SU-DHL-6 (cell line): ENCODE measurements around the gene TPGS1.

Source experiments
- EZH2phosphoT487 ChIP-seq: fragments of 200-600 bp; sonication (generic), shearing (Covaris generic); conservative IDR thresholded peaks from 2 replicates; pipeline ENCODE4 v1.6.1; 2018; ENCODE audit warnings: mild to moderate bottlenecking, antibody characterized with exemption, low read length, moderate library complexity, mixed read lengths
- TF ChIP-seq, protein P1 (sequence below): fragments of 200-600 bp; sonication (generic); IDR thresholded peaks from one replicate; pipeline ENCODE4 v1.5.1; 2017; ENCODE audit warnings: antibody characterized with exemption, mild to moderate bottlenecking, low read length, moderate library complexity; ENCODE audit not compliant: insufficient read depth, poor library complexity, severe bottlenecking

DNA sequence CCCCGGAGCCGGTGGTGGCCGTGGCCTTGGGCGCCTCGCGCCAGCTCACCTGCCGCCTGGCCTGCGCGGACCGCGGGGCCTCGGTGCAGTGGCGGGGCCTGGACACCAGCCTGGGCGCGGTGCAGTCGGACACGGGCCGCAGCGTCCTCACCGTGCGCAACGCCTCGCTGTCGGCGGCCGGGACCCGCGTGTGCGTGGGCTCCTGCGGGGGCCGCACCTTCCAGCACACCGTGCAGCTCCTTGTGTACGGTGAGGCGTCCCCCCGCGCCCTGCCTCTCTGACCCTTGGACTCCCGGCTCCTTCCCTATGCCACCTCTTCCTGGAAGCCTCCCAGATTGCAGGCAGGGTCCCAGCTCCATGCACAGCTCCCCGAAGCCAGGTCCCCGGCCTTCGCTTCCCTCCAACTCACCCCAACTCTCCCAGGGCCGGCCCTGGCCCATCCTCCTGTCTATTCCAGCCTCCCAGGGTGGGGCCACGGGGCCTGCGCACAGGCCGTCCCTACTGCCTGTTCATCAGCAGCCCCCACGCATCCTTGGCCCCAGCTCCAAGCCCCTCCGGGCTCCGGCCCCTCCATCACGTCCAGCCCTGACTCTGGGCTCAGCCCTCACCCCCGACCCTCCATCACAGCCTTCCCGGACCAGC lies 9.3 kb upstream of the TPGS1 start:
- TF ChIP-seq, protein P1, sequence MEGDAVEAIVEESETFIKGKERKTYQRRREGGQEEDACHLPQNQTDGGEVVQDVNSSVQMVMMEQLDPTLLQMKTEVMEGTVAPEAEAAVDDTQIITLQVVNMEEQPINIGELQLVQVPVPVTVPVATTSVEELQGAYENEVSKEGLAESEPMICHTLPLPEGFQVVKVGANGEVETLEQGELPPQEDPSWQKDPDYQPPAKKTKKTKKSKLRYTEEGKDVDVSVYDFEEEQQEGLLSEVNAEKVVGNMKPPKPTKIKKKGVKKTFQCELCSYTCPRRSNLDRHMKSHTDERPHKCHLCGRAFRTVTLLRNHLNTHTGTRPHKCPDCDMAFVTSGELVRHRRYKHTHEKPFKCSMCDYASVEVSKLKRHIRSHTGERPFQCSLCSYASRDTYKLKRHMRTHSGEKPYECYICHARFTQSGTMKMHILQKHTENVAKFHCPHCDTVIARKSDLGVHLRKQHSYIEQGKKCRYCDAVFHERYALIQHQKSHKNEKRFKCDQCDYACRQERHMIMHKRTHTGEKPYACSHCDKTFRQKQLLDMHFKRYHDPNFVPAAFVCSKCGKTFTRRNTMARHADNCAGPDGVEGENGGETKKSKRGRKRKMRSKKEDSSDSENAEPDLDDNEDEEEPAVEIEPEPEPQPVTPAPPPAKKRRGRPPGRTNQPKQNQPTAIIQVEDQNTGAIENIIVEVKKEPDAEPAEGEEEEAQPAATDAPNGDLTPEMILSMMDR = no peak
- TF ChIP-seq EZH2phosphoT487 = no peak
